ENCODE measurements around the gene GPN1.

The GPN1 gene

DNA sequence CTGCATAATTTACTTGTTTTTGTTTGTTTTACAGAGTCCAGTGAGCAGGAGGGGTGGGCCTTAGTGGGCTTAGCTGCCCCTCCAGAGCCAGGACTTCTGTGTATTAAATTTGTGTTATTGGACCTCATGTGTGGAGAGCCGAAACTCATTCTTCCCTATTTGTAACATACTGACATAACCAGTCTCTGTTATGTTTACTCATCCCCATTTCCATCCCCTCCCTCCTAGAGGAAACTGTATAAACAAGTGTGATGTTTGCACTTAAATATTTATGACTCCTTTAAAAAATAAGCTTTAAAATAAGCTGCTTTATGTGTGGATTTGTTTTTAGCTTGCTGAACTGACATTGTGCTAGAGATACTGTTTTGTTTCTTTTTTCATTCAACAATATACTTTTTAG lies 32.2 kb upstream of the GPN1 start:
- H3K36me3 ChIP-seq (ENCODE audit: low read length), result peaks cover 3% of the 10 kb centered on the region; the same call in 1 of the 2 replicates
- H3K9me3 ChIP-seq (ENCODE audit: insufficient read depth, low read length), result peaks cover 6% of the 10 kb centered on the region; the same call in 1 of the 2 replicates
- no peak for TF ChIP-seq EZH2phosphoT487 (conservative IDR thresholded peaks at IDR 0.05; ENCODE audit: low read length)
- TF ChIP-seq CTCF (IDR thresholded peaks at IDR 0.05; ENCODE audit: insufficient read depth, low read length, poor library complexity, severe bottlenecking), result no peak
- H2AFZ ChIP-seq (ENCODE audit: low read depth, low read length, severe bottlenecking), result no peak overlapping the region
- H3K27ac ChIP-seq (ENCODE audit: low read depth, low read length), result no peak overlapping the region
- no peaks in the 10 kb centered on the region for H3K9me2 ChIP-seq (replicated peaks; ENCODE audit: insufficient read depth, low read length)
- no peak overlapping the region for H3K4me2 ChIP-seq (ENCODE audit: low read depth, low read length, poor library complexity, severe bottlenecking)
- no peak overlapping the region for H3K9ac ChIP-seq (ENCODE audit: low read length)
- H4K20me1 ChIP-seq (ENCODE audit: low read depth, low read length), result no peaks in the 10 kb centered on the region
- peaks cover 70% of the 10 kb centered on the region for H3K79me2 ChIP-seq (ENCODE audit: insufficient read depth, low read length)
- H3F3A ChIP-seq (ENCODE audit: insufficient read depth), result no peaks in the 10 kb centered on the region
- H3K4me3 ChIP-seq (ENCODE audit: insufficient read depth, low read length, poor library complexity, severe bottlenecking), result no peak overlapping the region
- H3K27me3 ChIP-seq (ENCODE audit: low read length), result no peaks in the 10 kb centered on the region

DNA sequence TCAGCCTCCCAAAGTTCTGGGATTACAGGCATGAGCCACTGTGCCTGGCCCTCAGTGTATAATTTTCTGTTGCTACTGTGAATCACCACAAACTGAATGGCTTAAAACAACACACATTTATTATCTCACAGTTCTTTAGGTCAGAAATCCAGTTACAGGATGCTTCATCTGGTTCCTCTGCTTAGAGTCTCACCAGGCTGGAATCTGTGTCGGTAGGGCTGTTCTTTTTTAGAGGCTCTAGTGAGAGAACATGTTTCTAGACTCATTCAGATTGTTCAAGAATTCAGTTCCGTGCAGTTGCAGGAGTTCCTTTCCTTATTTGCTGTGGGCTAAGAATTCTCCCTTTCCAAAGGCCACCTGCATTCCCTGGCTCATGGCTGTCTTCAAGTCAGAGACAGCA lies 22.2 kb upstream of the GPN1 start:
- TF ChIP-seq CTCF (IDR thresholded peaks at IDR 0.05; ENCODE audit: insufficient read depth, low read length, poor library complexity, severe bottlenecking) (no peak), EZH2phosphoT487 (conservative IDR thresholded peaks at IDR 0.05; ENCODE audit: low read length) (no peak)
- no peaks in the 10 kb centered on the region for H3K27me3 ChIP-seq (ENCODE audit: low read length)
- H3K9ac ChIP-seq (ENCODE audit: low read length), result no peak overlapping the region
- no peaks in the 10 kb centered on the region for H3F3A ChIP-seq (ENCODE audit: insufficient read depth)
- no peaks in the 10 kb centered on the region for H3K9me2 ChIP-seq (replicated peaks; ENCODE audit: insufficient read depth, low read length)
- H3K79me2 ChIP-seq (ENCODE audit: insufficient read depth, low read length), result peaks cover 5% of the 10 kb centered on the region; the same call in 1 of the 2 replicates
- no peak overlapping the region for H3K4me2 ChIP-seq (ENCODE audit: low read depth, low read length, poor library complexity, severe bottlenecking)
- H3K36me3 ChIP-seq (ENCODE audit: low read length), result peaks cover 11% of the 10 kb centered on the region; the same call in 1 of the 2 replicates
- H3K4me3 ChIP-seq (ENCODE audit: insufficient read depth, low read length, poor library complexity, severe bottlenecking), result no peak overlapping the region
- no peak overlapping the region for H2AFZ ChIP-seq (ENCODE audit: low read depth, low read length, severe bottlenecking)
- no peak overlapping the region for H3K27ac ChIP-seq (ENCODE audit: low read depth, low read length)
- H4K20me1 ChIP-seq (ENCODE audit: low read depth, low read length), result no peaks in the 10 kb centered on the region
- H3K9me3 ChIP-seq (ENCODE audit: insufficient read depth, low read length), result no peaks in the 10 kb centered on the region

- Histone ChIP-seq H3K79me2 (ENCODE audit: insufficient read depth, low read length) (no peaks in the 10 kb centered on the region; the same call in 1 of the 2 replicates), H3K4me2 (ENCODE audit: low read depth, low read length, poor library complexity, severe bottlenecking) (no peak overlapping the region), H4K20me1 (ENCODE audit: low read depth, low read length) (no peaks in the 10 kb centered on the region), H2AFZ (ENCODE audit: low read depth, low read length, severe bottlenecking) (no peak overlapping the region), H3K9me3 (ENCODE audit: insufficient read depth, low read length) (no peaks in the 10 kb centered on the region), H3K36me3 (ENCODE audit: low read length) (peaks cover 40% of the 10 kb centered on the region), H3K9ac (ENCODE audit: low read length) (no peak overlapping the region), H3K9me2 (replicated peaks; ENCODE audit: insufficient read depth, low read length) (no peaks in the 10 kb centered on the region), H3K4me3 (ENCODE audit: insufficient read depth, low read length, poor library complexity, severe bottlenecking) (no peak overlapping the region), H3F3A (ENCODE audit: insufficient read depth) (0 out of 2 replicates have a peak, but pooled peaks cover 4% of the 10 kb centered on the region), H3K27ac (ENCODE audit: low read depth, low read length) (no peak overlapping the region), H3K27me3 (ENCODE audit: low read length) (no peaks in the 10 kb centered on the region)
- TF ChIP-seq CTCF (IDR thresholded peaks at IDR 0.05; ENCODE audit: insufficient read depth, low read length, poor library complexity, severe bottlenecking) (no peak), EZH2phosphoT487 (conservative IDR thresholded peaks at IDR 0.05; ENCODE audit: low read length) (no peak)
Observed at GRCh38 chr2:27613985-27614384, 14.9 kb upstream of the GPN1 start.
